GM18520 (cell line): Measurements from ENCODE around the gene EFCAB6.

Source experiments
- ATAC-seq: cut with Tn5 transposase; IDR thresholded peaks from one replicate; pipeline ENCODE4 v1.9.1; 2021; ENCODE audit not compliant: unreplicated experiment

EFCAB6 gene

DNA sequence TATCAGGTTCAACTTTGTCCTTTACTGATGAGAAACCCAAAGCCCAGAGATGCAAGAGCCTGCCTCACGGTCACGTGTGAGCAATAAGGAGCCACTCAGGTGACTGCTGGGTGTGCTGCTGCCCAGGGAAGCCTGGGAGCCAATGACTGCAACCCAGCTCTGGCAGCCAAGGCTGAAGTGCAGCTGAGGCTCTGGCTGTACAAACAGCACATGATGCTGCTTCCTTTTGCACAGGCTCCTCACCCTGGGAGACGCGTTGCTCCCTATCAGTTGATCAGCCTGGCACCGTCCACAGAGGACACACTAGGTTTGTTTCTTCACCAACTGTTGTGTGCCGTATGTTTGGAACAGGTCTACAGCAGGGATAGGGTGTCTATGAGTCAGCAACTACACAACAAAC, 168.7 kb downstream of the EFCAB6 start:
- ATAC-seq, result no peak

DNA sequence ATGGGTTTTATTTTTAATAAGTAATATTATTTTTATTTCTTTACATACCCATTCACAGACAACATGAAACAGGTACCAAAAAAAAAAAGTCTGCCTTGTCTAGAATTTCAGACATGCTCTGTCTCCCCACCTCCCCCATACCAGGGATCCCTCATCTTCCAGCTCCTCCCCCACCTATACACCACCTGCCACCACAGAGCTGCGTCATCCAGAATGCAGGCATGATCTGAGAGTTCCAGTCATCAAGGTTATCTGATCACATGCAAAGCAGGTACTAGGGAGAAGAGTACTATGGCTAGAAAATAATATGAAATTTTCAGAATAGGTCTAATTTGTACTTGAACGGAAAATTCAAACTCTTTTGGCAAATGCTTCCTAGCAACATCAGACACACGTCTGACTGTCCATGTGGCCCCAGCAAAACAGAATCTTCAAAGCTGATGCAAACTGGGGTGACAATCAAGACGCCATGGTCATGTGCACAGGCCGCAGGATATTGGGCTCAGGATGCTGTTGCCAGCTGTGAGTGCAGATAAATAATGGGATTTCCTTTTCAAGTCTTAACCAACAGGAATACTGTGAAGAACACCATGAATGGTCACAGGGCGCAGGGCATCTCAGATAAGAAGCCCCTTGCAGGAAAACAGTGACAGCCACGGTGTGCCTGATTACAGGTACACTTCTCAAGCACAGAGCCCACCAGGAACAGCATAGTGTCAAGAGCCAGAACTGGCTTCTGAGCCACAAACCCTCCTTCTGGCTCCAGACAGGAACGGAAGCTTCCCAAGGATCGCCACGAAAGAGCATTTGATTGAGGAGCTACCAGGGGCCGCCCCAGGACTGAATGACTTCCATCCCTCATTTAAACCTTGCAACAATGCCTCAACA, 169.5 kb downstream of the EFCAB6 start:
- no peak for ATAC-seq

DNA sequence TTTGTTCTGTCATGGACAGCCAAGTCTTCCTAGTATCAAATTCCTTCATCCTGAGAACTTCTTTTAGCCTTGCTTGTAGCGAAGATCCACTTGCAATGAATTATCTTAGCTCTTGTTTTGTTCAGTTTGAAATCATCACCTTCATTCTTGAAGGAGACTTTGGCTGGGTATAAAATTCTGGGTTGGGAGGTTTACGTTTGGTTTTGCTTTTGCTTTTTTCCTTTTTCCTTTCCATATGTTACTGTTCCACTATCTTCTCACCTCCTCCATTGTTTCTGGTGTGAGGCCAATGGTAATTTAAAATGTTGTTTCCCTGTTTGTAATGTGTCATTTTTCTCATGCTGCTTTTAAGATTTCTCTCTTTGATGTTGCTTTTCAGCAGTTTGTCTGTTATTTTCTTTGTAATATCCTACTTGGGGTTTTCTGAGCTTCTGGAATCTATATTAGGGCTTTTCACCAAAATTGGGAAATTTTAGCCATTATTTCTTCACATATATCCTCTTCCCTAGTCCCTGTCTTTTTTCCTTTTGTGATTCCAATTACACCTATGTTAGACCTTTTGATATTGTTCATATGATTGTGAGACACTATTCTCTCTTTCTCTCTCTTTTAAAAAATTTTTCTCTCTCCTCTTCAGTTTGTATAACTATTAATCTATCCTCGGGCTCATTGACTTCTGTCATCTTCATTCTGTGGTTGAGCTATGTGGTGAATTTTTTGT, 172.7 kb downstream of the EFCAB6 start:
- ATAC-seq, result no peak

DNA sequence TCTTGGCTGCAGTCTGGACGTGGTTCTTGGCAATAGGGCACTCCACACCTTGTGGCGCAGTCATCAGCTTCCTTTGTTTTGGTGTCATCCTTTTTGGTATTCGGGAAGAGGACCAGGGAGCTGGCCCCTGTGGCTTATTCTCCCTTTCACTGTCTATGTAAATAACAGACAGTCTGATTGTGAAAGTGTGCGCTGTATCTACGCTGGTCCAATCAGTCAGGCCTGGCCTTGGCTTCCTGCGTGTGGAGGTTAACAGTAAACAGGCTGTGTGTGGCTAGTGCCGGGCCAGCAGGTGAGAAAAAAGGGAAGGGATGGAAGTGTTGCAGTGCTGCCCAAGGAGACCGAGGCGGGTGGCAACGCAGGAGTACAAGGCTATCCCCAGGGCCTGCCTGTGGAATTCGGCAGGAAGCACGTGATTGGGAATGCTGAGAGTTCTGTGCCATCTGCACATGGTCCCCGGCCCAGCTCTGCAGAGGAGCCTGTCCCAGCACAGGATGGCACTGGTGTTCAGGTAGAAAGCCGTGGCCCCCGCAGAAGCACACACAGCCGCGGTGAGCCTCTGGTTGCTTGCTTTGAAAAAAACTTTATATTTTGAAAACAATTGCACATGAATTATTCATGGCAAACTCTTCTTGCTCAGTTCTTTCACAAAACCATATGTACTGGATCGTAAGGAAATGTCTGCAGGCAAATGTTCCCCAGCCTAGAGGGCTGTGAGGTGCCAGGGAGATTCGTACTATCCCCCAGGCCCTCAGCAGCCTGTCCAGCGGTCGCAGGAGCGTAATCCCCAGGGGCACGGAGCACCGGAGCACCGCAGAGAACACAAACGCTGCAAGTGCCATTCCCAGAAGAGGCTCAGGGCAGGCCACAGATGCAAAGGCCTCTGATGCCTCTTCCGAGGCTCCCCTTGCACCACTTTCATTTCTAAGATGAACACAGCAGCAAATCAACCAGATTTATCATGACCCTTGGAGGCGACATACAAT, 174.5 kb downstream of the EFCAB6 start:
- no peak for ATAC-seq

DNA sequence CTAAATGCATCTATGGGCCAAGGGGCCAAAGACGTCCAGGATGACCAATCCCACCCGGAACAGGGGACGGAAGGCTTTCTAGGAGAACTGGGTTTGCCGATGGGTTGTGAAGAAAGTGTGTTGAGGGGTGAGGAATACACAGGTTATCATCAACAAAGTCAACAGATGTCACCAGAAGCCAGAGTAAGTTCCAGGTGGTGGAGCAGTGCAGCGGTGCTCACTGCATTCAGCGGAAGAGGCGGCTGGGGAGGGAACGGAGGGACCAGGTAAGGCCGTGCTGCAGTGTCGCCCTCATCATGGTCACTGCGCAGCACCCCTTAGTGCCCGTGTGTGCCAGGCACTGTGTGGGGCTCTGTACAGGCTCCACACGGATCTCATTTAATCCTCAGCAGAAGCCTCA, 176.0 kb downstream of the EFCAB6 start:
- no peak for ATAC-seq

DNA sequence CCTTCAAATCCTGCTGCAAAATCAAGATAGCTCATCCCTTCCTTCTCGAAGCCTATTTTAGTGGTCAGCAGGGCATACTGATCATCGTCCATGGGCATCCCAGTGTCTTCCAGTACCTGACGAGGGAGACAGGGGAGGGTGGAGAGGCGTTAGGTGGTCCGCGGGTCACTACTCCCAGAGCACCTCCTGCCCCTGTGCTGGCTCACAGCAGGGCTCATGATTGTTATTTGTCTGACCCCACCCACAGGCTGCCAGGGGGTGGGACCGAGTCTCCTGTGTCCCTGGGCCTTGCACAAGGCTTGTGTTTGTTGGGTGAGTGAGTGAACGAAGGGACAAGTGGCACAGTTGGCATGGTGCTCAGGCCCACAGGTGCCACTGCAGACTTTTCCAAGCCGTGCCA, 177.0 kb downstream of the EFCAB6 start:
- ATAC-seq, result no peak

DNA sequence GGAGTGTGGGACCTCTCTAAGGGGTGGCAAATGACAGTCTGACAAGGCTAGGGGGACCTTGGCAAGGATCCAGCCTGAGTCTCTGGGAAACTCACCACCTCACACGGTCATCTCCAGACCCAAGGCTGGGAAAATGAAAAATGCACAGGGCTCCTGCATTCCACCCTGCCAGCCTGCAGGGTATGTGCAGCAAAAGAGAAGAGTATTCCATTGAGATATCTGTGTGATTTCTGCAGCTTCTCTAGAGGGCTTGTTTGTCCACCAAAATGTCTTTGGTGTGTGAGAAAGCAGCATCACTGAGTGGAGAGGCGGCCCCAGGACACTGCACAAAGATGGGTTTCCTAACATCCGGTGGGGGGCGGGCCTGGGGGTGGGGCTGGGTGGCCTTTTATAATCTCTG, 177.8 kb downstream of the EFCAB6 start:
- no peak for ATAC-seq

DNA sequence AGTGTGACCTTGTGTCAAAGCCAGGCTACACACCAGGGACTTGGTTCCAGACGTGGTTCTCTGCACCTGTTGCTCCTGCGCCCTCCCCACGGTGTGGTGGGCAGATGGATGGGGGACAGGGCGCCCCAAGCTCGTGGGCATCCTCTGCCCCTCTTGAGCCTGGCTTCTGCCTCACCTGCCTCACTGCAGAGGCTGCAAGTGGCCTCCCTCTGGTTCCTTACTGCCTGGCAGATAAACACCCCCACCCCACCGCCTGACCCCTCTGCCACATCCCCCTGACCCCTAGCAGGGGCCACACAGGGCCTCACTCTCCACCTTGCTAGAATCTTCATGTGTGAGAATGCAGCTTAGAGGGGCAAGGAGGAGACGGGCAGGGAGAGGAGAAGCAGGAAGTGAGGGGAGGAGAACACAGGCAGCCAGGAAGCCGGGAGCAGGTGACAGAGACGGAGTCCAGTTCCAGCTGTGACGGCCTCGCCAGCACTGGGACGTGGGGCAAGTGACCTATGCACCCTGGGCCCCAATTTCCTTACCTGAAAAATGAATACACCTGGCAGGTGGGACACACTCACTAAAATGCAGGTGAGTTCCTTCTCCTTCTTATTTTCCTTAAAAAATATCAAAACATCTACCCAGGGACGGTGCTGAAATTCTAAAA, 178.3 kb downstream of the EFCAB6 start:
- no peak for ATAC-seq

DNA sequence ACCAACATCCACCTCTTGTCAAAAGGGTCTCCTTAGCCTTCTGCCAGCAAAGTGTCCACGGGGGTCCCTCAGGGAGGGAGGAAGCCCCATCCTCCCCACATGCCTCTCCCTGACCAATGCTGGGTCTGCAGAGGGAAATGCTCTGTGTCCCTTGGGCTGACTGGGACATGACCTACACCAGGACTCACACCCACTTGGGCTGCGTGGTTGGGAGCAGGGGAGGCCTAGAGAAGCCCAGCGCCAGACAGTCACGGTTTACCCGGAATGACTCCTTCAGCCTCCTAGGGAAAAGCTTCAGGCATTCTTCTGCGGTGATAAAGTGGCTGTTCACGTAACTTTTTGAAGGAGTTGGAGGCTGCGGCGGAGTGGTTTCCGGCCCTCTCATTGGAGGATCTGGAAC, 180.3 kb downstream of the EFCAB6 start:
- ATAC-seq, result no peak

DNA sequence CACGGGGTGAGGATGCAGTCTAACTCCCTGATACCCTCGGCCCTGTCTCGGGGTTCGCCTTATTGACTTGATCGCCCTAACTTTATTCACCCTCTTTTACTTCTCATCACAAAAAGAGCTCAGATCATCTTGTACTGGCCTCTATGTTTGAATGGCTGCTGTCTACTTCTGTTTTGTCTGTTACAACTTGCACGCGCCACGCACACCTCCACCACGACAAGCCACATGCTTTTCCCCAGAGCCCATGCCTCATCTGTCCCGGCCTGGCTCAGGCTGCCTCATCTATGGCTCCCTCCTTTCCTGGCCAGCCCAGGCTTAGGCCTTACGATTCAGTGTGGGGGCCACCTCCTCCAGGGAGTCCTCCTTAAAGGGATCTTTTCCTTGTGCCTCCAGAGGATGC, 180.9 kb downstream of the EFCAB6 start:
- no peak for ATAC-seq

DNA sequence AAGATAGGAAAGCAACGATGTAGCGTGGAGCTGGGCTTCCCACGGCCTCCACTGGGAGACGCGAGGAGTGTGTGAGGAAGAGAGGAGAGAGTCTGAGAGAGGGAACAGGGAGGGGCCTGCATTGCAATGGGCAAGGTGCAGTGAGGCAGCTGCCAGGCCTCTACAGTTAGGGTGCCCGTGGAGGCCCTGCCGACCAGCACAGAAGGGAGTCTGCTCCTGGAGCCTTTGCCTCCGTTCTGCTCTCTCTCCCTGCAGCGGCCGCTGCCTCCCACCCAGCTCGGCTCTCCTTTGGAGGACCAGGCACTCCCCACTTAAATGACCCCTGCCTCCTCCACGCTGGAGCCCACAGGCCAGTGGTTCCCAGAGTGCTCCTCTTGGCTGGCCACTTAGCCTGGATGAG, 181.7 kb downstream of the EFCAB6 start:
- no peak for ATAC-seq

DNA sequence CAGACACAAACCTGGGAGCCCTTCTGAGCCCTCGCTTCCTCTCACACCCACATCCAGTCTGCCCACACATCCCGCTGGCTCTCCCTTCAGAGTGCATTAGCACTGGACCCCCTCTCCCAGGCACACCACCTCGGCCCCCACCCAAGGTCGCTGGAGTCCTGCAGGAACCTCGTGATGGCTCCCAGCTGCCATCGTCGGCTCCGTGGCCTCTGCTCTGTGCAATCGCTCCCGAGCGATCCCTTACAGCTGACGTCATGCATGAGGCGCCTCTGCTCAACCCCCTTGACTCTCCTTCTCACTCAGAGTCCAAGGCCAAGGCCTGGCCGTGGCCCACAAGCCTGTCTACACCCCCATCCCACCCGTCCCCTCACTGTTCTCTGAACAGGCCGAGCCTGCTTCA, 183.9 kb downstream of the EFCAB6 start:
- ATAC-seq, result no peak

DNA sequence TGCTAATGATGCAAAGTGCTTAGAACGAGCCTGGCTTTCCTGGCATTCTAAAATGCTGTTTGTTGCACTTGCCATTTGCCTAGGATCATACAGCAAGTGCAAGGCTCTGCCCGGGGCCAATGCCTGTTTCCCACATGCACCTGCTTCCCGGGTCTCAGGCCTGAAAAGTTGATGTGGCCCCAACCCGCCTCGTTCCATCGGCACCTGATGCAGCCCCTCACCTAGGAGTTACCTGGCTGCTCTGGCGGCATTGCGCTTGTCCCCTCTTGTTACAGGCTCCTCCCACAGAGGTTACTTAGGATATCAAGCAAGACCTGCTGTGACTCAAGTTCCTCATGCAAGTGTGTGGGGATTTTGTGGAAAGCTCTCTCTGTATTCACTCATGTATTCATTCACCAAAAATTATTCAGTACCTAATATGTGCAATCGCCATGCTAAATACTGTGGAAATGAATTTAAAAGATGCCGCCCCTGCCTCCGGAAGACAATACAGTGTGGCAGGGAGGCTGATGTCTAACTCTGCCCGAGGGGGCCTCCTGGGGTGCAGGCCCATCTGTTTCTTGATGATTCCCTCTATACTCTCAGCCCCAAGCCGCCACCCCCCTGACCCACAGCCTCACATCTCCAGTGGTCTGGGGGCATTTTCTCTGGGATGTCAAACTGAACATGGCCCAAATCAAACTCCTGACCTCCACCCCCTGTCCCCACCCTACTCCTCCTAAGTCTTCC, 184.5 kb downstream of the EFCAB6 start:
- no peak for ATAC-seq

DNA sequence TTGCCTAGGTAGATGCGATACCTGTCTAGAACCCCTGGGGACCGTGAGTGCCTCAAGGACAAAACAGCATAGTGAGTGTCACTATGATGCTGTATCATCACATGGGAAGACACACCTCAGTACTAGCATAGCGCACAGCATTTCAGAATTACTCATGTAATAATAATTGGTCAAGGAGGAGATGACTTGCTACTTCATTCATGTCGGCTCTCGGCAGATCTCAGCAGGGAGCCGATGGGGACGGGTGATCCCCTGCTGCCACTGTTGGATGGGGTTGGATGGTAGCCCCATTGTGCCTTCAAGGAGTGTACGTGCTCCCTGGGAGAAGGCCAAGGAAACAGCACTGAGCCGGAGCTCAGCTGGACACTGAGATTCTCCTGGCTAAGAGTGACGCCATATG, 186.9 kb downstream of the EFCAB6 start:
- ATAC-seq, result no peak

DNA sequence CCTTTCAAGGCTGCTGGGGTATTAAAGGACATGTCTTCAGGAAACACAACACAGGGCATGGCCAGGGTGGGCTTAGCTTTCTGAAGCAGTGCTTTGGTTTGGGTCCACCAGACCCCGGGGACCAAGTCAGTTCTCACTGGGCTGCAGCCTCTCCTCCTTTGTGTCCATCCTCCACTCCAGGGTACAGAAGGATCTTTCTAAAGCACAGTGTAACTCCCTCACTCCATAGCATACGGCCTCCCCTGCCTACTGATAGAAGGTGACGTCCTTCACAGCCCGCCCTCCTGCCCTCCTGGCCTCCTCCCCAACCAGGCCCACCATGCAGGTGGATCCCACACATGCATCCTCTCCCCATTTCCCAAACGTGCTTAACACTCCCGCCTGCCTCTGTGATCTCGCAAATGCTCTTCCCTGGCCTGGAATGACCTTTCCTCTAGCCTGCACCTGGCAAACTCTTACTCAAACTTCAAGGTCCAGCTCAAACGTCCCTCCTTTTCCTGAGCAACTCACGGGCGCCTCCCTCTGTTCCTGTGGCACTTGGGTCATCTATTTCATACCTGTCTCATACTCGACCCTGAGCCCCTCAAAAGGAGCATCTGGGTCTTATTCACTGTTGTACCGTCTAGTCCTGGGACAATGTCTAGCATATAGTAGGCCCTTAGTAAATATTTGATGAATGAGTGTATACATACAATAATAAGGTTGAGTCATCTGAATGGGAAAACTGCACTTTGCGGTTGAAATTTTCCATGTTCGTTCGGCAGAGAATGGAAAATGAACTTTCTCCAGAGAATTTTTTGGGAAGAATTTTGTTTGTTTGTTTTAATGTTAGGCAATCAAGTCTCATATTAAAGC, 187.7 kb downstream of the EFCAB6 start:
- no peak for ATAC-seq

DNA sequence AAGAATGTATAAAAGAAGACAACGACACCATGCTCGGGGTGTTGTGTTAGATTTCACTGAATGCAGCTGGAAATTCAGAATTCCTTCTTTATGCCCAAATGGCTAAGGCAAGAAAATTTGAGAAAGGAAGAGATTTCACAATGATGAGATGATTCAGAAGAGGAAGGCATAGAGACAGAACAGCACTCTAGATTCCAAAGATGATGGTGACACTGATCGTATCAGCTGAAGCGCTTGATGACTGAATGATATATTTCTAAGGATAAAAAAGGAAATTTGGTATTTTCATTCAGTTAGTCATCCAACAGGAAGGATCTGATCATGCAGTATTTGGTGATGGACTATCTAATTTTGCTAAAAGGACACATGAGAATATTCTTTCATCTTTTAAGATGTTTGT, 189.2 kb downstream of the EFCAB6 start:
- no peak for ATAC-seq

DNA sequence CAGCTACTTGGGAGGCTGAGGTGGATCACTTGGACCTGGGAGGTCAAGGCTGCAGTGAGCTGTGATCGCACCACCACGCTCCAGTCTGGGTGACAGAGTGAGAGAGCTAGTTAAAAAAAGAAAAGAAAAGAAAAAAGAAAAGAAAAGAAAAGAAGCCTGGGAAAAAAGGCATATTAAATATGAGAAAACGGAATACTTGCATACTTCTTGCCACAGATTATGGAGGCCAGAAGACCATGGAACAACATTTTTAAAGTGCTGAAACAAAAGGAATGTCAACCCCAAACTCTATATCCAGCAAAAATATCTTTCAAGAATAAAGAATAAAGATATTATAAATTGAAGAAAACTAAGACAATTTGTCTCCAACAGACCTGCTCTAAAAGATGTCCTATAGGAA, 191.9 kb downstream of the EFCAB6 start:
- ATAC-seq, result no peak

DNA sequence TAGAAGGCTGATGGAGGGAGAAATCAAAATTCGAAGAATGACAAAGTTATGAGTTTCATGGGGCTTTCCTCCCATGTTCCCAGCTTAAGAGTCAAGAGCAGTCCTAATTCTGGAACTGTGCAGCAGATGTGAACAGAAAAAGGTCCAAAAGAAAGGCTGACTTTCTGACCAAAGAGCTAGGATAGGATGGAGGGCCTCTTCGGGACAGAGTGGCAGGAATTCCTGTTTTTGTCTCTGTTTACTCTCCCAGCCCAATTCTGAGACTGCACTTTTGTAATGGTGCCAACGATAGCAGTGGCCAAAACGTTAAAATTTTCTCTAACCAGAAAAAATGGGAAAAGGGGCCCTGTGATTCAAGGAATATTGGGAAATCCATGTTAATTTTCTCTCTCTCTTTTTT, 193.6 kb downstream of the EFCAB6 start:
- no peak for ATAC-seq

DNA sequence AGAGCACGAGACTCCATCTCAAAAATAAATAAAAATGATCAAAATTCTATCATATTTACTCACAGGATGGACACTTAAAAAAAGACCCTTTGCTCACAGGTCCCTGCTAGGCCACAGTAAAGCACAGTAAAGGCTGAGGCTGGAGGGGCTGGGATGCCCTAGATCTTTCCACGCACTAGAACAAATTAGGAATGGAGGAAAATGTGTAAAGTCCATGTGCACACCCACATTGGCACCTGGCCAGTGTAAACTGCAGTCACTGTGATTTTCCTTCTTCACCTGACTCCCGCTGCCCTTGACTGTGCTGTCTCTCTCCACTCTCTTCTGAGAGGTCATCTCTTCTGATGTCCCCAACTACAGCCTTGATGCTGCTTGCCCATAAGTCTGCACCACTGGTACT, 195.5 kb downstream of the EFCAB6 start:
- ATAC-seq, result no peak
